ENCODE data around the gene ACOXL. TPM values are rescaled to one million over a fixed set of nuclear protein-coding genes. Genes with fewer than 3 reads are reported as not detected.

Gene ACOXL
- total RNA-seq, 5 donors from 2014 or later (not counting 1 experiment from before 2014, with no cell fraction given): 0.10 TPM; not detected in 4

- no peaks in the 10 kb centered on the region for H3K36me3 Mint-ChIP-seq
- Histone ChIP-seq H3K9me3 (no peaks in the 10 kb centered on the region), H3K4me1 (ENCODE audit: control insufficient read depth in 1 of 2, extremely low read depth in 1 of 2, insufficient read depth in 2 of 2, low read length in 2 of 2) (no peaks in the 10 kb centered on the region), H3K27ac (ENCODE audit: low read length) (no peak overlapping the region), H3K27me3 (replicated peaks in 1 of 2; ENCODE audit: control insufficient read depth in 2 of 2, extremely low read depth in 1 of 2, insufficient read depth in 2 of 2, low read length in 1 of 2) (peaks cover 0 to 20% of the 10 kb centered on the region in 2 experiments), H3K4me3 (ENCODE audit: control insufficient read depth in 1 of 2, extremely low read depth in 1 of 2, low read length in 1 of 2) (no peak overlapping the region), H3K36me3 (ENCODE audit: control insufficient read depth in 2 of 2, extremely low read depth in 1 of 2, insufficient read depth in 1 of 2, low read length in 1 of 2) (no peaks in the 10 kb centered on the region)
- H3K27ac Mint-ChIP-seq: no peak overlapping the region
- 100% methylated on average over 2 of the region's 6 CpGs for WGBS (ENCODE audit: insufficient coverage)
- ChIA-PET POLR2A (no interaction called here), CTCF (no interaction called here)
- H3K27me3 Mint-ChIP-seq: peaks cover 16 to 39% of the 10 kb centered on the region in 2 donors
- H3K4me3 Mint-ChIP-seq: no peak overlapping the region
- no peaks in the 10 kb centered on the region for H3K4me1 Mint-ChIP-seq
- DNase-seq (no peak), ATAC-seq (replicated peaks in 1 of 4) (no peak)
- no peaks in the 10 kb centered on the region for H3K9me3 Mint-ChIP-seq
Observed at GRCh38 chr2:110772383-110772755, 40.0 kb downstream of the ACOXL start.

- Histone ChIP-seq H3K4me3 (ENCODE audit: control insufficient read depth in 1 of 2, extremely low read depth in 1 of 2, low read length in 1 of 2) (no peak overlapping the region), H3K36me3 (ENCODE audit: control insufficient read depth in 2 of 2, extremely low read depth in 1 of 2, insufficient read depth in 1 of 2, low read length in 1 of 2) (no peaks in the 10 kb centered on the region), H3K9me3 (no peaks in the 10 kb centered on the region), H3K27ac (ENCODE audit: low read length) (no peak overlapping the region), H3K4me1 (ENCODE audit: control insufficient read depth in 1 of 2, extremely low read depth in 1 of 2, insufficient read depth in 2 of 2, low read length in 2 of 2) (no peaks in the 10 kb centered on the region), H3K27me3 (replicated peaks in 1 of 2; ENCODE audit: control insufficient read depth in 2 of 2, extremely low read depth in 1 of 2, insufficient read depth in 2 of 2, low read length in 1 of 2) (peaks cover 0 to 21% of the 10 kb centered on the region in 2 experiments)
- 86% methylated on average over 6 of the region's 6 CpGs for WGBS (ENCODE audit: insufficient coverage)
- ChIA-PET POLR2A (no interaction called here), CTCF (no interaction called here)
- no peaks in the 10 kb centered on the region for H3K9me3 Mint-ChIP-seq
- no peak overlapping the region for H3K27ac Mint-ChIP-seq
- H3K27me3 Mint-ChIP-seq: peaks cover 16 to 44% of the 10 kb centered on the region in 2 donors
- no peaks in the 10 kb centered on the region for H3K4me1 Mint-ChIP-seq
- DNase-seq (no peak), ATAC-seq (replicated peaks in 1 of 4) (no peak)
- H3K36me3 Mint-ChIP-seq: no peaks in the 10 kb centered on the region
- no peak overlapping the region for H3K4me3 Mint-ChIP-seq
Observed at GRCh38 chr2:110773401-110773921, 41.1 kb downstream of the ACOXL start.

- DNase-seq (no peak), ATAC-seq (replicated peaks in 1 of 4) (no peak)
- Histone ChIP-seq H3K4me3 (ENCODE audit: control insufficient read depth in 1 of 2, extremely low read depth in 1 of 2, low read length in 1 of 2) (no peak overlapping the region), H3K36me3 (ENCODE audit: control insufficient read depth in 2 of 2, extremely low read depth in 1 of 2, insufficient read depth in 1 of 2, low read length in 1 of 2) (no peaks in the 10 kb centered on the region), H3K4me1 (ENCODE audit: control insufficient read depth in 1 of 2, extremely low read depth in 1 of 2, insufficient read depth in 2 of 2, low read length in 2 of 2) (no peaks in the 10 kb centered on the region), H3K27me3 (replicated peaks in 1 of 2; ENCODE audit: control insufficient read depth in 2 of 2, extremely low read depth in 1 of 2, insufficient read depth in 2 of 2, low read length in 1 of 2) (peaks cover 0 to 17% of the 10 kb centered on the region in 2 experiments), H3K9me3 (no peaks in the 10 kb centered on the region), H3K27ac (ENCODE audit: low read length) (no peak overlapping the region)
- WGBS (ENCODE audit: insufficient coverage): no CpG with 5 or more reads among the region's 2 CpGs
- peaks cover 16 to 39% of the 10 kb centered on the region in 2 donors for H3K27me3 Mint-ChIP-seq
- H3K4me3 Mint-ChIP-seq: no peak overlapping the region
- no peaks in the 10 kb centered on the region for H3K36me3 Mint-ChIP-seq
- CTCF ChIA-PET: no interaction called here
- no peak overlapping the region for H3K27ac Mint-ChIP-seq
- POLR2A ChIA-PET: no interaction called here
- no peaks in the 10 kb centered on the region for H3K4me1 Mint-ChIP-seq
- no peaks in the 10 kb centered on the region for H3K9me3 Mint-ChIP-seq
Observed at GRCh38 chr2:110774701-110775100, 42.3 kb downstream of the ACOXL start.

- WGBS (ENCODE audit: insufficient coverage): 81% methylated on average over 8 of the region's 12 CpGs
- no peak overlapping the region for H3K4me3 ChIP-seq (ENCODE audit: control insufficient read depth in 1 of 2, extremely low read depth in 1 of 2, low read length in 1 of 2)
- Mint-ChIP-seq H3K27ac (no peak overlapping the region), H3K4me1 (no peaks in the 10 kb centered on the region), H3K27me3 (peaks cover 21 to 33% of the 10 kb centered on the region in 2 donors), H3K4me3 (no peak overlapping the region), H3K36me3 (no peaks in the 10 kb centered on the region), H3K9me3 (no peaks in the 10 kb centered on the region)
- H3K27me3 ChIP-seq (replicated peaks in 1 of 2; ENCODE audit: control insufficient read depth in 2 of 2, extremely low read depth in 1 of 2, insufficient read depth in 2 of 2, low read length in 1 of 2): peaks cover 0 to 11% of the 10 kb centered on the region in 2 experiments
- H3K4me1 ChIP-seq (ENCODE audit: control insufficient read depth in 1 of 2, extremely low read depth in 1 of 2, insufficient read depth in 2 of 2, low read length in 2 of 2): no peaks in the 10 kb centered on the region
- H3K36me3 ChIP-seq (ENCODE audit: control insufficient read depth in 2 of 2, extremely low read depth in 1 of 2, insufficient read depth in 1 of 2, low read length in 1 of 2): no peaks in the 10 kb centered on the region
- ATAC-seq (replicated peaks in 1 of 4) (no peak), DNase-seq (no peak)
- H3K27ac ChIP-seq (ENCODE audit: low read length): no peak overlapping the region
- no peaks in the 10 kb centered on the region for H3K9me3 ChIP-seq
- ChIA-PET POLR2A (no interaction called here), CTCF (no interaction called here)
Observed at GRCh38 chr2:110777531-110778311, 45.3 kb downstream of the ACOXL start.

GRCh38 chr2:110780461-110780860 is 48.1 kb downstream of the ACOXL start:
- peaks cover 21 to 28% of the 10 kb centered on the region in 2 donors for H3K27me3 Mint-ChIP-seq
- ChIA-PET POLR2A (no interaction called here), CTCF (no interaction called here)
- peaks cover 0 to 3% of the 10 kb centered on the region in 2 experiments for H3K27me3 ChIP-seq (replicated peaks in 1 of 2; ENCODE audit: control insufficient read depth in 2 of 2, extremely low read depth in 1 of 2, insufficient read depth in 2 of 2, low read length in 1 of 2)
- no peak overlapping the region for H3K27ac Mint-ChIP-seq
- H3K36me3 ChIP-seq (ENCODE audit: control insufficient read depth in 2 of 2, extremely low read depth in 1 of 2, insufficient read depth in 1 of 2, low read length in 1 of 2): no peaks in the 10 kb centered on the region
- no peak overlapping the region for H3K4me3 Mint-ChIP-seq
- no peak overlapping the region for H3K27ac ChIP-seq (ENCODE audit: low read length)
- peaks cover 0 to 1% (median 0%) of the 10 kb centered on the region in 3 donors for H3K9me3 Mint-ChIP-seq
- H3K36me3 Mint-ChIP-seq: no peaks in the 10 kb centered on the region
- H3K9me3 ChIP-seq: no peaks in the 10 kb centered on the region
- no peak overlapping the region for H3K4me3 ChIP-seq (ENCODE audit: control insufficient read depth in 1 of 2, extremely low read depth in 1 of 2, low read length in 1 of 2)
- DNase-seq: no peak
- H3K4me1 Mint-ChIP-seq: no peaks in the 10 kb centered on the region
- ATAC-seq (replicated peaks in 1 of 4): no peak
- 90% methylated on average over 3 of the region's 3 CpGs for WGBS (ENCODE audit: insufficient coverage)
- no peaks in the 10 kb centered on the region for H3K4me1 ChIP-seq (ENCODE audit: control insufficient read depth in 1 of 2, extremely low read depth in 1 of 2, insufficient read depth in 2 of 2, low read length in 2 of 2)

- no peak overlapping the region for H3K27ac ChIP-seq (ENCODE audit: low read length)
- Mint-ChIP-seq H3K36me3 (no peaks in the 10 kb centered on the region), H3K27me3 (peaks cover 33 to 35% of the 10 kb centered on the region in 2 donors), H3K4me1 (no peaks in the 10 kb centered on the region), H3K4me3 (no peak overlapping the region), H3K9me3 (peaks cover 0 to 7% (median 3%) of the 10 kb centered on the region in 3 donors), H3K27ac (no peak overlapping the region)
- WGBS (ENCODE audit: insufficient coverage): 89% methylated on average over 1 of the region's 3 CpGs
- CTCF ChIA-PET: no interaction called here
- POLR2A ChIA-PET: no interaction called here
- H3K27me3 ChIP-seq (replicated peaks in 1 of 2; ENCODE audit: control insufficient read depth in 2 of 2, extremely low read depth in 1 of 2, insufficient read depth in 2 of 2, low read length in 1 of 2): peaks cover 0 to 2% of the 10 kb centered on the region in 2 experiments
- H3K4me1 ChIP-seq (ENCODE audit: control insufficient read depth in 1 of 2, extremely low read depth in 1 of 2, insufficient read depth in 2 of 2, low read length in 2 of 2): no peaks in the 10 kb centered on the region
- no peak overlapping the region for H3K4me3 ChIP-seq (ENCODE audit: control insufficient read depth in 1 of 2, extremely low read depth in 1 of 2, low read length in 1 of 2)
- ATAC-seq (replicated peaks in 1 of 4): no peak
- no peaks in the 10 kb centered on the region for H3K36me3 ChIP-seq (ENCODE audit: control insufficient read depth in 2 of 2, extremely low read depth in 1 of 2, insufficient read depth in 1 of 2, low read length in 1 of 2)
- DNase-seq: no peak
- no peaks in the 10 kb centered on the region for H3K9me3 ChIP-seq
Observed at GRCh38 chr2:110783196-110783873, 51.0 kb downstream of the ACOXL start.
